Activated CD4-positive, alpha-beta memory T cell treated with anti-CD3 and anti-CD28 coated beads, Interleukin-2, amount 10 ng/mL, durations not matched to agents 7 days and 5 days (primary cell): ENCODE data around the gene TMPRSS9. TPM values are rescaled to one million over a fixed set of nuclear protein-coding genes. Genes with fewer than 3 reads are reported as not detected.
"Not testable (repeated sequence)": the region's sequence is repeated elsewhere in the genome, so short reads cannot be mapped to it uniquely, and the experiment has no call there.

Experiments used
- CTCF ChIA-PET: fragments of 350-600 bp; sonication (Branson Sonifier 250); formaldehyde crosslinking; loops from one replicate; lab custom pipeline; 2021; ENCODE audit warnings: antibody characterized with exemption, inconsistent platforms; lab: Charles Lee
- POLR2A ChIA-PET: fragments of 350-600 bp; sonication (Branson Sonifier 250); formaldehyde crosslinking; loops from one replicate; lab custom pipeline; 2021; ENCODE audit warnings: antibody characterized with exemption; lab: Charles Lee
- DNase-seq: peaks from one replicate; pipeline ENCODE4 v3.0.0-alpha.2; 2020
- H3K27ac Mint-ChIP-seq: one replicate; pipeline ENCODE4 v1.8.0; 2021; ENCODE audit warnings: mild to moderate bottlenecking, mixed read lengths
- H3K27me3 Mint-ChIP-seq: one replicate; pipeline ENCODE4 v1.8.0; 2021; ENCODE audit warnings: mixed read lengths
- H3K36me3 Mint-ChIP-seq: one replicate; pipeline ENCODE4 v1.8.0; 2021; ENCODE audit warnings: low read depth, mixed read lengths
- H3K4me1 Mint-ChIP-seq: one replicate; pipeline ENCODE4 v1.8.0; 2021; ENCODE audit warnings: mixed read lengths
- H3K4me3 Mint-ChIP-seq: one replicate; pipeline ENCODE4 v1.8.0; 2021; ENCODE audit warnings: mild to moderate bottlenecking, mixed read lengths
- H3K9me3 Mint-ChIP-seq: one replicate; pipeline ENCODE4 v1.8.0; 2021; ENCODE audit warnings: mixed read lengths
- total RNA-seq, 2 experiments: library from RNA; stranded (reverse); gene quantifications; one replicate each; pipeline ENCODE4 v1.2.3, GENCODE V29; 2021

TMPRSS9 gene
- total RNA-seq, 2 experiments from 2014 or later: not detected

GRCh38 chr19:2381148-2381820 is 21.2 kb downstream of the TMPRSS9 start:
- Mint-ChIP-seq H3K4me1 (no peaks in the 10 kb centered on the region), H3K4me3 (no peak overlapping the region), H3K27ac (no peak overlapping the region), H3K36me3 (peaks cover 7% of the 10 kb centered on the region), H3K9me3 (peaks cover 25% of the 10 kb centered on the region), H3K27me3 (peaks cover 3% of the 10 kb centered on the region)
- no peak for DNase-seq
- ChIA-PET CTCF (interaction anchor here (1.3 to 1.4 kb wide), 2 partner anchors 10 to 13 kb away, joined by 6 to 8 read pairs; no protein-coding TSS in a partner anchor), POLR2A (no interaction called here)

DNA sequence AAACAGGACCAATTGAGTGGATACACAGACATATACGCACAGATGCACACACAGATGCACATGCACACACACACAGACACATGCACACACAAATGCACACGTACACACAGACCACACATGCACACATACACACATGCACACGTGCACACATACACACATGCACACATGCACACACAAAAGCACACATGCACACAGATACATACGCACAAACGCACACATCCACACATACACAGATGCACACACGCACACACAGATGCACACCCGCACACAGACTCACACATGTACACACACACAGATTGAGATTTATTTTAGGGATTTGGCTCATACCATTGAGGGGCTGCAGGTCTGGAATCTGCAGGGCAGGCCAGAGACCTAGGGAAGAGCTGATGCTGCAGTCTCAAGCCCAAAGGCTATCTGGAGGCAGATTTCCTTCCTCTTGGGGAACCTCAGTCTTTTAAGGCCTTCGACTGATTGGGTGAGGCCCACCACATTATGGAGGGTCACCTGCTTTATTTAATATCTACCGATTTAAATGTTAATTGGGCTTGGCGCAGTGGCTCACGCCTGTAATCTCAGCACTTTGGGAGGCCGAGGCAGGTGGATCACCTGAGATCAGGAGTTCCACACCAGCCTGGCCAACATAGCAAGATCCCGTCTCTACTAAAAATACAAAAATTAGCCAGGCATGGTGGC is 22.6 kb downstream of the TMPRSS9 start:
- H3K9me3 Mint-ChIP-seq: peaks cover 23% of the 10 kb centered on the region
- H3K27ac Mint-ChIP-seq: no peak overlapping the region
- H3K4me1 Mint-ChIP-seq: no peaks in the 10 kb centered on the region
- ChIA-PET CTCF (interaction anchor here (1.4 kb wide), 1 partner anchor 10 kb away, joined by 6 read pairs; no protein-coding TSS in a partner anchor), POLR2A (no interaction called here)
- H3K4me3 Mint-ChIP-seq: no peak overlapping the region
- peaks cover 7% of the 10 kb centered on the region for H3K36me3 Mint-ChIP-seq
- DNase-seq: no peak
- peaks cover 6% of the 10 kb centered on the region for H3K27me3 Mint-ChIP-seq

DNA sequence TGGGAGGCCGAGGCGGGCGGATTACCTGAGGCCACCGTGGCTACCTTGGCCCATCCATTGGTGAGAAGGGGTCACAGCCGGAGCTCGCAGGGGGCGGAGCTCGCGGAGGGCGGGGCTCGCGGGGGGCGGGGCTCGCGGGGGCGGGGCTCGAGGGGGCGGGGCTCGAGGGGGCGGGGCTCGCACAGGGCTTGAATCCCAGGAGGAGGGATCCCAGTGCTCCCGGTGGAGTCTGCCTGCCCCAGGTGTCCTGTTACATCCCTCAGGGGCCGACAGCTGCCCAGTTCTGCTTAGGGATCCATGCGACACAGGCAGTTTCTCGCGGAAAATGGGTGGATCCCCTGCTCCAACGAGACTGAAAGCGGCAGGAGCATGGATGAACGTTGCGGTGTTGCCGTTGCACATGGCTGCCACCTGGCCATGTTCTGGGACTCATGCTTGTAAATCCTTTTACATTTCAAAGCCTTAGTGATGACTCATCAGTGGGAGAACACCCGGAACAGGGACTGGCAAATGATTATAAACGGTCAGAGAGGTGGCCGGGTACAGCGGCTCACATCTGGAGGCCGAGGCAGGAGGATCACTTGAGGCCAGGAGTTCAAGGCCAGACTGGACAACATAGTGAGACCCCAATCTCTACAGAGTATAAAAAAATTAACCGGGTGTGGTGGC is 25.1 kb downstream of the TMPRSS9 start:
- Mint-ChIP-seq H3K27me3 (peaks cover 7% of the 10 kb centered on the region), H3K4me1 (no peaks in the 10 kb centered on the region), H3K27ac (no peak overlapping the region), H3K36me3 (peaks cover 2% of the 10 kb centered on the region), H3K9me3 (peaks cover 11% of the 10 kb centered on the region), H3K4me3 (no peak overlapping the region)
- ChIA-PET POLR2A (no interaction called here), CTCF (interaction anchor here (0.6 to 1.2 kb wide), 2 partner anchors 148 to 222 kb away, joined by 3 read pairs; no protein-coding TSS in a partner anchor)
- no peak for DNase-seq

GRCh38 chr19:2387367-2388288 is 27.6 kb downstream of the TMPRSS9 start:
- H3K4me3 Mint-ChIP-seq: no peak overlapping the region
- ChIA-PET POLR2A (no interaction called here), CTCF (interaction anchor here (0.6 kb wide), 1 partner anchor 233 kb away, joined by 5 read pairs; no protein-coding TSS in a partner anchor)
- no peak overlapping the region for H3K27ac Mint-ChIP-seq
- H3K4me1 Mint-ChIP-seq: peaks cover 5% of the 10 kb centered on the region
- DNase-seq: no peak
- H3K27me3 Mint-ChIP-seq: peaks cover 8% of the 10 kb centered on the region
- peaks cover under 1% of the 10 kb centered on the region for H3K9me3 Mint-ChIP-seq
- H3K36me3 Mint-ChIP-seq: no peaks in the 10 kb centered on the region

- ChIA-PET CTCF (interaction anchor here (0.7 to 2.7 kb wide), 4 partner anchors 8 to 209 kb away, joined by 3 to 8 read pairs (median 4); no protein-coding TSS in a partner anchor), POLR2A (no interaction called here)
- no peak overlapping the region for H3K4me3 Mint-ChIP-seq
- peaks cover 13% of the 10 kb centered on the region for H3K27me3 Mint-ChIP-seq
- DNase-seq: no peak
- peaks cover 20% of the 10 kb centered on the region for H3K4me1 Mint-ChIP-seq
- H3K27ac Mint-ChIP-seq: no peak overlapping the region
- no peaks in the 10 kb centered on the region for H3K9me3 Mint-ChIP-seq
- no peaks in the 10 kb centered on the region for H3K36me3 Mint-ChIP-seq
Measured at GRCh38 chr19:2389594-2389993, 29.5 kb downstream of the TMPRSS9 start.

GRCh38 chr19:2391118-2391725 is 31.2 kb downstream of the TMPRSS9 start:
- peak; percentile 41 for DNase-seq
- H3K36me3 Mint-ChIP-seq: no peaks in the 10 kb centered on the region
- H3K9me3 Mint-ChIP-seq: no peaks in the 10 kb centered on the region
- H3K4me3 Mint-ChIP-seq: no peak overlapping the region
- no peak overlapping the region for H3K27ac Mint-ChIP-seq
- ChIA-PET CTCF (interaction anchor here (0.6 to 2.7 kb wide), 11 partner anchors 10 to 807 kb away, joined by 3 to 9 read pairs (median 4); partner anchors contain the start of gene AMH), POLR2A (interaction anchor here (1.3 kb wide), 1 partner anchor 154 kb away, joined by 4 read pairs; no protein-coding TSS in a partner anchor)
- peaks cover 25% of the 10 kb centered on the region for H3K4me1 Mint-ChIP-seq
- peaks cover 13% of the 10 kb centered on the region for H3K27me3 Mint-ChIP-seq

GRCh38 chr19:2392366-2392765 is 32.3 kb downstream of the TMPRSS9 start:
- H3K27ac Mint-ChIP-seq: no peak overlapping the region
- H3K36me3 Mint-ChIP-seq: no peaks in the 10 kb centered on the region
- H3K9me3 Mint-ChIP-seq: no peaks in the 10 kb centered on the region
- peaks cover 25% of the 10 kb centered on the region for H3K4me1 Mint-ChIP-seq
- ChIA-PET POLR2A (interaction anchor here (0.7 to 2.0 kb wide), 5 partner anchors 35 to 155 kb away, joined by 3 to 11 read pairs (median 4); partner anchors contain the start of genes LSM7, SPPL2B and TIMM13), CTCF (interaction anchor here (0.8 to 2.7 kb wide), 17 partner anchors 9 to 245 kb away, joined by 3 to 9 read pairs (median 4); partner anchors contain the start of genes AP3D1 and PLEKHJ1)
- no peak for DNase-seq
- peaks cover 13% of the 10 kb centered on the region for H3K27me3 Mint-ChIP-seq
- H3K4me3 Mint-ChIP-seq: no peak overlapping the region

- CTCF ChIA-PET: interaction anchor here (0.6 to 2.1 kb wide), 16 partner anchors 10 to 244 kb away, joined by 3 to 9 read pairs (median 4); partner anchors contain the start of genes AP3D1 and PLEKHJ1
- not testable (repeated sequence) for H3K36me3 Mint-ChIP-seq, H3K4me3 Mint-ChIP-seq, H3K27me3 Mint-ChIP-seq, DNase-seq, H3K27ac Mint-ChIP-seq, H3K9me3 Mint-ChIP-seq
- peaks cover 25% of the 10 kb centered on the region for H3K4me1 Mint-ChIP-seq
- POLR2A ChIA-PET: interaction anchor here (0.7 to 2.0 kb wide), 6 partner anchors 35 to 154 kb away, joined by 3 to 11 read pairs (median 5); partner anchors contain the start of genes GADD45B, LSM7, SPPL2B and TIMM13
Measured at GRCh38 chr19:2392899-2393298, 32.8 kb downstream of the TMPRSS9 start.

- H3K27me3 Mint-ChIP-seq: peaks cover 9% of the 10 kb centered on the region
- DNase-seq: peak; percentile 45
- ChIA-PET CTCF (interaction anchor here (0.6 to 1.9 kb wide), 7 partner anchors 13 to 255 kb away, joined by 3 to 6 read pairs (median 4); no protein-coding TSS in a partner anchor), POLR2A (interaction anchor here (0.5 to 2.0 kb wide), 9 partner anchors 60 to 224 kb away, joined by 3 to 11 read pairs (median 4); partner anchors contain the start of genes GADD45B, LSM7 and SPPL2B)
- peaks cover 25% of the 10 kb centered on the region for H3K4me1 Mint-ChIP-seq
- H3K4me3 Mint-ChIP-seq: peak overlapping the region; percentile 54
- H3K36me3 Mint-ChIP-seq: no peaks in the 10 kb centered on the region
- H3K27ac Mint-ChIP-seq: peak overlapping the region; percentile 68
- H3K9me3 Mint-ChIP-seq: no peaks in the 10 kb centered on the region
Measured at GRCh38 chr19:2394054-2394441, 34.0 kb downstream of the TMPRSS9 start.

DNA sequence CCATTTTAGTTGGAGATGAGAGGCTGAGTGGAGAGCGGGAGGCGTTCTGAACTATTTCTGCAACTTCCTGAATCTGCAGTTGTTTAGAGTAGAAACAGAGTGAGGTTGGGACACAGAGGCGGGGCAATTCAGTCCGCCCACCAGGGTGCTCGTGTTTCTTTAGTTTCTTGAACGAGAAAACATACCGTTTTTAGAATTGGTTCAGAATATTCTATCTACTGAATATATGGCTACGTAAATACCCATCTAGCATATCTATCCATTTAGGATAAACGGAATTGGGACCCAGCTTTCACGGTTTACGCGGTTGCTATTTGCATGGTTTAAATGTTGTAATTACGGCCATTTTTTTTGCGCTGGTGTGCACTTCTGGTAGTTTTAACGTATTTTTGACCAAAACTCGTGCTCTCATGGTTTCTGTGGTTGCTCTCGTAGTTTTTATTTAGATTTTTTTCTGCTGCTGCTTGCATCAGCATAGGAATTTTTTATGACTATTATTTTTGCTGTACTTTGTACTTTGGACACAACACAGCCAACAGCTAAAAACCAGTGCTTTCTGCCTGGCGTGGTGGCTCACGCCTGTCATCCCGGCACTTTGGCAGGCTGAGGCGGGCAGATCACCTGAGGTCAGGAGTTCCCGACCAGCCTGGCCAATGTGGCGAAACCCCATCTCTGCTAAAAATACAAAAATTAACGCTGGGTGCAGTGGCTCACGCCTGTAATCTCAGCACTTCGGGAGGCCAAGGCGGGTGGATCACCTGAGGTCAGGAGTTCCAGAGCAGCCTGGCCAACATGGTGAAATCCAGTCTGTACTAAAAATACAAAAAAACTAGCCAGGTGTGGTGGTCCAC is 34.6 kb downstream of the TMPRSS9 start:
- Mint-ChIP-seq H3K36me3 (no peaks in the 10 kb centered on the region), H3K4me3 (peak overlapping the region; percentile 56), H3K4me1 (peaks cover 25% of the 10 kb centered on the region), H3K27ac (peak overlapping the region; percentile 68), H3K27me3 (peaks cover 9% of the 10 kb centered on the region), H3K9me3 (no peaks in the 10 kb centered on the region)
- CTCF ChIA-PET: interaction anchor here (0.7 to 1.9 kb wide), 5 partner anchors 14 to 242 kb away, joined by 3 to 6 read pairs (median 4); no protein-coding TSS in a partner anchor
- no peak for DNase-seq
- POLR2A ChIA-PET: interaction anchor here (0.5 to 2.0 kb wide), 9 partner anchors 60 to 224 kb away, joined by 3 to 11 read pairs (median 4); partner anchors contain the start of genes GADD45B, LSM7 and SPPL2B
